Lung (tissue), 12 donors: Measurements from ENCODE around the gene COCH. TPM values are rescaled to one million over a fixed set of nuclear protein-coding genes. Genes with fewer than 3 reads are reported as not detected.

Source experiments
- ATAC-seq: fragments of 200-7000 bp; cut with Tn5 transposase; one replicate; pipeline ENCODE4 v1.9.1; 2020; ENCODE audit warnings: moderate number of reproducible peaks; ENCODE audit not compliant: insufficient read depth, low FRiP score
- DNase-seq, 3 donors: peaks; one replicate each; pipeline ENCODE4 v3.0.0-alpha.2; 2013 to 2017
- H3K27ac ChIP-seq, 2 donors: one replicate each; pipeline ENCODE4 v1.5.1; 2013; ENCODE audit warnings: mild to moderate bottlenecking in 2 of 2, moderate library complexity in 2 of 2, control low read depth in 1 of 2, inconsistent platforms in 1 of 2, low read depth in 1 of 2, low read length in 1 of 2
- H3K27me3 ChIP-seq, 3 donors: one replicate each; pipeline ENCODE4 v1.5.1; 2013; ENCODE audit warnings: low read length in 2 of 3; ENCODE audit not compliant: control insufficient read depth in 3 of 3, insufficient read depth in 3 of 3
- H3K36me3 ChIP-seq, 4 donors: one replicate each; pipeline ENCODE4 v1.5.1; 2013; ENCODE audit warnings: low read length in 4 of 4, mild to moderate bottlenecking in 1 of 4, moderate library complexity in 1 of 4; ENCODE audit not compliant: control insufficient read depth in 4 of 4, insufficient read depth in 4 of 4
- H3K4me1 ChIP-seq, 5 donors: one replicate each; pipeline ENCODE4 v1.5.1; 2013; ENCODE audit warnings: low read length in 5 of 5, mild to moderate bottlenecking in 2 of 5, moderate library complexity in 1 of 5; ENCODE audit not compliant: control insufficient read depth in 5 of 5, insufficient read depth in 5 of 5
- H3K4me3 ChIP-seq: one replicate; pipeline ENCODE4 v1.5.1; 2013; ENCODE audit warnings: mild to moderate bottlenecking, control low read depth, moderate library complexity
- H3K9ac ChIP-seq, 2 donors: one replicate each; pipeline ENCODE4 v1.5.1; 2013; ENCODE audit warnings: low read length in 2 of 2, control low read depth in 1 of 2; ENCODE audit not compliant: insufficient read depth in 1 of 2
- H3K9me3 ChIP-seq, 4 donors: one replicate each; pipeline ENCODE4 v1.5.1; 2013; ENCODE audit warnings: low read length in 3 of 4, mild to moderate bottlenecking in 1 of 4, moderate library complexity in 1 of 4; ENCODE audit not compliant: control insufficient read depth in 4 of 4, insufficient read depth in 3 of 4
- CTCF ChIP-seq: IDR thresholded peaks from 2 replicates; pipeline ENCODE4 v1.5.1; 2012; ENCODE audit warnings: mild to moderate bottlenecking; ENCODE audit errors: control extremely low read depth, extremely low read depth
- WGBS, 2 donors: extraction: QIAGEN DNeasy Blood & Tissue Kit; methylation state at CpG; one replicate each; pipeline ENCODE4 v1.1.7; 2013; 5-methylcytosine and 5-hydroxymethylcytosine counted together
- polyA plus RNA-seq, 2 donors: library from polyadenylated mRNA; stranded (reverse); fragments of 200-250 nt; gene quantifications; one replicate each; pipeline ENCODE4 v1.2.1, GENCODE V29; 2013
- total RNA-seq, 2 donors: library from RNA; depleted of rRNA in 1 of 2; stranded (reverse); fragments of >200 nt in 1 of 2; gene quantifications; one replicate each; pipeline ENCODE4 v1.2.1, GENCODE V29; 2014 to 2021
- donor health status: control.
- donor health status: control.
- donor health status: Bipolar disorder and iron deficiency.
- donor health status: healthy.
- donor health status: DM: yes; HTN: yes; CAD: no.

COCH gene
- total and polyA plus RNA-seq, 4 donors = 0.06 to 0.71 (median 0.31) TPM

- H3K4me3 ChIP-seq = no peak overlapping the region
- TF ChIP-seq CTCF = no peak
- WGBS, 2 donors = 91 to 94% methylated on average over 2 of the region's 2 CpGs
- no peak overlapping the region for H3K27ac ChIP-seq
- H3K9ac ChIP-seq = no peak overlapping the region
- H3K36me3 ChIP-seq = peaks cover 7 to 16% (median 13%) of the 10 kb centered on the region in 4 donors
- DNase-seq = no peak
- no peaks in the 10 kb centered on the region for H3K27me3 ChIP-seq
- no peaks in the 10 kb centered on the region for H3K4me1 ChIP-seq
- no peaks in the 10 kb centered on the region for H3K9me3 ChIP-seq
- ATAC-seq = no peak
Measured at GRCh38 chr14:30935445-30935844, 61.1 kb downstream of the COCH start.

GRCh38 chr14:30938617-30939016 is 64.3 kb downstream of the COCH start:
- WGBS, 2 donors = 85 to 92% methylated on average over 2 of the region's 2 CpGs
- no peak overlapping the region for H3K4me3 ChIP-seq
- DNase-seq = no peak
- TF ChIP-seq CTCF = no peak
- H3K9ac ChIP-seq = no peak overlapping the region
- no peaks in the 10 kb centered on the region for H3K9me3 ChIP-seq
- no peak overlapping the region for H3K27ac ChIP-seq
- H3K36me3 ChIP-seq = peaks cover 3 to 23% (median 11%) of the 10 kb centered on the region in 4 donors
- H3K27me3 ChIP-seq = no peaks in the 10 kb centered on the region
- peaks cover 0 to 3% (median 0%) of the 10 kb centered on the region in 5 donors for H3K4me1 ChIP-seq
- no peak for ATAC-seq

Other genes with a start within 250 kb of the COCH start
- gene AP4S1, start 151.1 kb downstream of the COCH start, total RNA-seq = 10 to 100 TPM in 1 of 2 donors, 1 to 10 TPM in 1; 7.1 to 10.7 TPM
- gene AP4S1, start 151.1 kb downstream of the COCH start, polyA plus RNA-seq = 1 to 10 TPM; 5.4 to 7.5 TPM
- gene STRN3, start 151.8 kb downstream of the COCH start, total RNA-seq = 10 to 100 TPM; 27.1 to 86.8 TPM
- 10 to 100 TPM; 10.6 to 10.8 TPM for gene STRN3, start 151.8 kb downstream of the COCH start, polyA plus RNA-seq